ENCODE data around the gene ZNF304. TPM values are rescaled to one million over a fixed set of nuclear protein-coding genes. Genes with fewer than 3 reads are reported as not detected.

Gene ZNF304
- total RNA-seq, 1 donor from 2014 or later, result 13.7 TPM

- Histone ChIP-seq H3K36me3 (ENCODE audit: control insufficient read depth, insufficient read depth, low read length) (no peaks in the 10 kb centered on the region), H3K4me3 (ENCODE audit: low read depth, low read length) (no peak overlapping the region), H3K27me3 (ENCODE audit: control insufficient read depth, insufficient read depth, low read length) (no peaks in the 10 kb centered on the region)
- FAIRE-seq (no peak), DNase-seq (ENCODE audit: low read depth) (no peak)
- TF ChIP-seq, protein P1, sequence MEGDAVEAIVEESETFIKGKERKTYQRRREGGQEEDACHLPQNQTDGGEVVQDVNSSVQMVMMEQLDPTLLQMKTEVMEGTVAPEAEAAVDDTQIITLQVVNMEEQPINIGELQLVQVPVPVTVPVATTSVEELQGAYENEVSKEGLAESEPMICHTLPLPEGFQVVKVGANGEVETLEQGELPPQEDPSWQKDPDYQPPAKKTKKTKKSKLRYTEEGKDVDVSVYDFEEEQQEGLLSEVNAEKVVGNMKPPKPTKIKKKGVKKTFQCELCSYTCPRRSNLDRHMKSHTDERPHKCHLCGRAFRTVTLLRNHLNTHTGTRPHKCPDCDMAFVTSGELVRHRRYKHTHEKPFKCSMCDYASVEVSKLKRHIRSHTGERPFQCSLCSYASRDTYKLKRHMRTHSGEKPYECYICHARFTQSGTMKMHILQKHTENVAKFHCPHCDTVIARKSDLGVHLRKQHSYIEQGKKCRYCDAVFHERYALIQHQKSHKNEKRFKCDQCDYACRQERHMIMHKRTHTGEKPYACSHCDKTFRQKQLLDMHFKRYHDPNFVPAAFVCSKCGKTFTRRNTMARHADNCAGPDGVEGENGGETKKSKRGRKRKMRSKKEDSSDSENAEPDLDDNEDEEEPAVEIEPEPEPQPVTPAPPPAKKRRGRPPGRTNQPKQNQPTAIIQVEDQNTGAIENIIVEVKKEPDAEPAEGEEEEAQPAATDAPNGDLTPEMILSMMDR (IDR thresholded peaks at IDR 0.05; ENCODE audit: insufficient read depth, low read length, severe bottlenecking), result no peak
Measured at GRCh38 chr19:57310792-57311191, 40.3 kb upstream of the ZNF304 start.

GRCh38 chr19:57314146-57314545 is 36.9 kb upstream of the ZNF304 start:
- no peaks in the 10 kb centered on the region for H3K27me3 ChIP-seq (ENCODE audit: control insufficient read depth, insufficient read depth, low read length)
- FAIRE-seq, result peak; percentile 75
- no peak overlapping the region for H3K4me3 ChIP-seq (ENCODE audit: low read depth, low read length)
- no peak for DNase-seq (ENCODE audit: low read depth)
- H3K36me3 ChIP-seq (ENCODE audit: control insufficient read depth, insufficient read depth, low read length), result no peaks in the 10 kb centered on the region
- TF ChIP-seq, protein P1 (IDR thresholded peaks at IDR 0.05; ENCODE audit: insufficient read depth, low read length, severe bottlenecking), result no peak

DNA sequence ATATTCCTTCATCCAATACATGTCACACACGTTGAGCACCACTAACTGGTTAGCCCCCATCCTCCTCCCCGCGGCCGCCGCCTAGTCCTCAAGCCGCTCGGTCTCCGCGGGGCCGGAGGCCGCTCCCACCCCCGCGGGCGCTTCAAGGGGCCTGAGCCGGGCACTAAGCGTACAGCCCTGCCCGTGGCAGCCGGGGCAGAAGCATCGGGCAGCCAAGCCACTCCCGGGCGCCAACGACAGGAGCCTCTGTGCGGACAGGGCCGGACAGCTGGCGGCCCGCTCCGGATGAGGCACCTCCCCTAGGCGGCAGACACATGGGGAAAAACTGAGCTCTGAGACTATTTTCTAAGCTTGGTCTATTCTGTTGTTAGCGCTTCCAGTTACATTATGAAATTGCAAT is 33.6 kb upstream of the ZNF304 start:
- H3K4me3 ChIP-seq (ENCODE audit: low read depth, low read length), result no peak overlapping the region
- TF ChIP-seq, protein P1 (IDR thresholded peaks at IDR 0.05; ENCODE audit: insufficient read depth, low read length, severe bottlenecking), result no peak
- no peaks in the 10 kb centered on the region for H3K36me3 ChIP-seq (ENCODE audit: control insufficient read depth, insufficient read depth, low read length)
- no peaks in the 10 kb centered on the region for H3K27me3 ChIP-seq (ENCODE audit: control insufficient read depth, insufficient read depth, low read length)
- FAIRE-seq (no peak), DNase-seq (ENCODE audit: low read depth) (no peak)

DNA sequence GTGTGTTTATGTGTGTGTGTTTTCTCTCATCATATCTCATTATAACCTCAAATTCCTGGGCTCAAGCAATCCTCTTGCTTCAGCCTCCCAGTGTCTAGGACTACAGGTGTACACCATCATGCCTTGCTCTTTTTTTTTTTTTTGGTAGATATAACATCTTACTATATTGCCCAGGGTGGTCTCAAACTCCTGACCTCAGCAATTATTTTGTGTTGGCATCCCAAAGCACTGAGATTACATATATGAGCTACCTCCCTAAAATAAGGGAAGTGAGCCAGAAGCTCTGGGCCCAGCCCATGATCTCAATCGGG is 31.2 kb upstream of the ZNF304 start:
- FAIRE-seq, result no peak
- TF ChIP-seq, protein P1 (IDR thresholded peaks at IDR 0.05; ENCODE audit: insufficient read depth, low read length, severe bottlenecking), result no peak
- Histone ChIP-seq H3K27me3 (ENCODE audit: control insufficient read depth, insufficient read depth, low read length) (no peaks in the 10 kb centered on the region), H3K36me3 (ENCODE audit: control insufficient read depth, insufficient read depth, low read length) (peaks cover 8% of the 10 kb centered on the region), H3K4me3 (ENCODE audit: low read depth, low read length) (peak overlapping the region; percentile 75)
- no peak for DNase-seq (ENCODE audit: low read depth)

DNA sequence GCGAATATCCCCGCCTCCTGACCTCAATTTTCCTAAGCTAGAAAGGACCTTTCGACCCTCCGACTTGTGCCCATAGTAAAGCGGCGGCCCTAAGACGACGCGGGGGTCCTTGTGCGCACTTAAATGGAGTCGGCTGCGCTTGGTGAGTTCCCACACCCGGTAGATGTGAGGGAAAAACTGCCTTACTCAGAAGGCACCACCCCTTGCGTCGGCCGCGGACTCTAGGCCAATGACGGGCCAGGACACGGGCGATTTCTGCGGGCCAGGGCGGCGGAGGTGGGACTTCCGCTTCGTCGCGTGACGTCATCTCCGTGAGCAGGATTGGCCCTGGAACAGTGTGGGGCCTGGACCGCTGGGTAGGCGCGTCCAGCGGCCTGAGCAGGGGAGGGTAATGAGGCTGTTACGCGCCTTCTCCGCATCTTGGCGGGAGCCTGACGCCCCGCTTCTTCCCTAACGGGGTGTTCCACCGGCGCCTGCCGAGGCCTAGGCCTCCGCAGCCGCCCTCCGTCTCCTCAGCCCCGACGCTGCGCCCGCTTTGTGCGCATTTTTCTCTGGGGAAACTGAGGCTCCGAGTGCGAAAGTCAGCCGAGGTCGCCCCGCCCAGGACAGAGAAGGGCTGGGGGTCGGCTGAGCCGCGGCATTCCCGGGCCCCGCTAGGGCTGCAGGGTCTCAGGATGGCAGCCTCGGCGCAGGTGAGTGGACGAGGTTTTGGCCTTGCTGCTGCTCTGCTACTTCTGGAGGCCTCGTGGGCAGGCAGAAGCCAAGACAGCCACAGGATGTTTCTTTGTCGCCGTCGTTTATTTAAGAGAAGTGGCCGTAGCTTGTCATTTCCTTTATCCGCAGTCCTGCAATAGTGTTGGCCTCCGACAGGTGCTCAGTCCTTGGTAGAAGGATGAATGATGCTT is 30.6 kb upstream of the ZNF304 start, which contains the start of gene ZNF543:
TSS of gene ZNF543 (plus strand) at position 293 of the 905 bp plus-strand sequence. CDS start at position 675, 382 bp downstream.
- no peaks in the 10 kb centered on the region for H3K27me3 ChIP-seq (ENCODE audit: control insufficient read depth, insufficient read depth, low read length)
- TF ChIP-seq, protein P1 (IDR thresholded peaks at IDR 0.05; ENCODE audit: insufficient read depth, low read length, severe bottlenecking), result no peak
- FAIRE-seq (peak; percentile 73), DNase-seq (ENCODE audit: low read depth) (peak; percentile 87)
- H3K4me3 ChIP-seq (ENCODE audit: low read depth, low read length), result peak within 1 kb of the TSS; percentile 75
- peaks cover 10% of the 10 kb centered on the region for H3K36me3 ChIP-seq (ENCODE audit: control insufficient read depth, insufficient read depth, low read length)
